HAP-1 (cell line): ENCODE results near the gene KIAA0930.
A peak's percentile ranks its signal among the peaks of the same experiment; 100 is the strongest.

Experiments used
- DNase-seq, 2 experiments: peaks; one replicate each; pipeline ENCODE4 v3.0.0-alpha.2; 2016 to 2020; ENCODE audit warnings: low spot score in 2 of 2
- H3K27me3 ChIP-seq: fragments of 250-450 bp; sonication (Bioruptor Pico); 2 replicates; pipeline ENCODE4 v1.5.1; 2020; ENCODE audit warnings: low read depth, mild to moderate bottlenecking, moderate library complexity
- H3K36me3 ChIP-seq: fragments of 250-450 bp; sonication (Bioruptor Pico); replicated peaks from 2 replicates; pipeline ENCODE4 v1.5.1; 2020; ENCODE audit warnings: mild to moderate bottlenecking
- H3K4me1 ChIP-seq: fragments of 250-450 bp; sonication (Bioruptor Pico); 2 replicates; pipeline ENCODE4 v1.5.1; 2020; ENCODE audit warnings: mild to moderate bottlenecking
- H3K4me3 ChIP-seq: fragments of 250-450 bp; sonication (Bioruptor Pico); 2 replicates; pipeline ENCODE4 v1.5.1; 2020; ENCODE audit warnings: mild to moderate bottlenecking, moderate library complexity
- H3K9me3 ChIP-seq: fragments of 250-450 bp; sonication (Bioruptor Pico); 2 replicates; pipeline ENCODE4 v1.5.1; 2020; ENCODE audit warnings: mild to moderate bottlenecking, moderate library complexity
- in situ Hi-C: fragments of 300-500 bp; cut with MboI; formaldehyde crosslinking; loops from 3 replicates; pipeline ENCODE4 v1.14.3; 2020; ENCODE audit warnings: low sequenced_read_pairs, inconsistent platforms, mixed read lengths

Gene KIAA0930

DNA sequence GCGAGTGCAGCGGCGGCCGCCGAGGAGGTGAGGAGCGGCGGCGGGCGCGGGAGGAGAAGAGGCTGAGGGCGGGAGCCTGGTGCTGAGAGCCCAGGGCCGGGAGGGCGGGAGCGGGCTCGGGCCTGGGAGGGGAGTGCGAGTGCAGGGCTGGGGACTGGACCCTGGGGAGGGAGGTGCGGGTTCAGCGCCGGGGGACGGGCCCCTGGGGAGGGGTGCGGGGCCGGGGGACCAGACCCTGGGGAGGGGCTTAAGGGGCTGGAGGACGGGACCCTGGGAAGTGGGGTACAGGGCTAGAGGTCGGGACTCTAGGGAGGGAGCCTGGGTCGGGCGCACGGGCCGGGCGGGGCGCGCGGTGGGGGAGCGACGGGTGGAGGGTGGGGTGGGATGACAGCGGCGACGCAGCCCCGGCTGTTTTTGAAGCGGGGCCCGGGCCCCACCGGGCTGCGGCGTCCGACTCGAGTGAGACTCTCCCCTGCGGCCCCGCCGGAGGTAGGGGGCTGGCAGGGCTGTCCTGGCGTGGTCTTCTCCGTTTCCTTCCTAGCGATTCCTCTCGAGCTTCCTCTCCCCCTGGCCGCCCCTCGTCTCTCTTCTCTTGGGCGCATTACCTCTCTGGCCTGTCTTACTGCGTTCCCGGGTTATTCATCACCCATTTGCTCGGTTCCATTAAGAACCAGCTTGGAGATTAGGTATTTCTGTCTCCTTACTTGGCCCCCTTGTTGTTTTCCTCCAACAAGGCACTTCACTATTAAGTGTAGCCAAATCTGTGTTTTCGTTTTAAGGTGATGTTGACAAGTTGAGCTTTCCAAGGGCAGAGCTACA, 76.2 kb downstream of the KIAA0930 start:
- in situ Hi-C loops: no loop called here
- Histone ChIP-seq H3K36me3 (peaks cover 25% of the 10 kb centered on the region), H3K9me3 (no peaks in the 10 kb centered on the region), H3K27me3 (no peaks in the 10 kb centered on the region), H3K4me3 (peak overlapping the region; percentile 67), H3K4me1 (peaks cover 24% of the 10 kb centered on the region)
- DNase-seq: peak in 1 of 2 experiments; percentile 45

- Histone ChIP-seq H3K27me3 (no peaks in the 10 kb centered on the region), H3K4me3 (peak within 1 kb of the TSS; percentile 67), H3K9me3 (no peaks in the 10 kb centered on the region), H3K36me3 (peaks cover 17% of the 10 kb centered on the region), H3K4me1 (peaks cover 30% of the 10 kb centered on the region)
- in situ Hi-C loops: no loop called here
- DNase-seq: peak; percentile 94 to 95
Measured at GRCh38 chr22:45163451-45164269, 77.0 kb downstream of the KIAA0930 start, which contains the start of gene NUP50. NUP50 (plus strand) TSS chr22:45163925; CDS start chr22:45168178, 4,253 bp downstream.

- H3K27me3 ChIP-seq: no peaks in the 10 kb centered on the region
- in situ Hi-C loops: no loop called here
- H3K9me3 ChIP-seq: no peaks in the 10 kb centered on the region
- peaks cover 34% of the 10 kb centered on the region for H3K4me1 ChIP-seq
- H3K36me3 ChIP-seq: peaks cover 16% of the 10 kb centered on the region
- H3K4me3 ChIP-seq: peak overlapping the region; percentile 67
- peak in 1 of 2 experiments; percentile 41 for DNase-seq
Measured at GRCh38 chr22:45163099-45163450, 77.6 kb downstream of the KIAA0930 start.

GRCh38 chr22:45162531-45162930, 78.2 kb downstream of the KIAA0930 start:
- peak in 1 of 2 experiments; percentile 29 for DNase-seq
- H3K36me3 ChIP-seq: peaks cover 17% of the 10 kb centered on the region
- in situ Hi-C loops: no loop called here

DNA sequence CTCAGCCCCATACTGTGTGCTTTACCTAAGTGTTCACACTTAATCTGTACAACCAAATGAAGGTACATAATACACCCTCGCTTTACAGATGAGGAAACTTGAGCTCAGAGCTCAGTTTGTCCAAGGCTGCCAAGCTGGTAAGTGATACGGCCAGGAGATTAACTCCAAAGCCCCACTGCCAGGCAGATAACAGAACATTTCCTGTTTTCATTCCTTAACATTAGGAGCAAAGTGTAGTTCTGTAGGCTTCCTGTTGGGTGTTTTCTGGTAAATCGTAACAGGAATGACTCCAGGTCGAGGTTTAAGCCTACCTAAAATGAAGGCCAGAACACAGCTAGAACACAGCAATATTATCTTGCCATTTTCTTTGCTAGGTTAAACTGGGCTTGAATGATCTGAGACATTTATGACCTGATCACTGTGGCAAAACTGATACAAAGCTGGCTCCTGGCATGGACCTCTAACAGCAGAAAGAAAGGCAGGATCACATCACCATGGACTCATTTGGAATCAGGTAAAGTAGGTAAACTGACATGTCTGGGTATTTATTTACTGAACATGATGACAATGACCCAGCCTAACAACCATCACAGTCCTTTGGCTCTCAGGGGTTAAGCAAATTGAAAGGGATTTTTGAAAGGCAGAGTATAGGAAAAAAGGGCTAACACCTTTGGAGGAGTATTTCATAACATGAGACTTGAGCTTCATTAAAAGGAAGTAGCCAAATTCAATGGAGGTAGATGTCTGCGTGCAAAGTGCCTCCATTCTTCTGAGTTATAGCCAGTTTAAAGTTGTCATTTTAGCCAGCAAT, 80.8 kb downstream of the KIAA0930 start:
- H3K4me3 ChIP-seq: no peak overlapping the region
- in situ Hi-C loops: no loop called here
- H3K27me3 ChIP-seq: no peaks in the 10 kb centered on the region
- peaks cover 27% of the 10 kb centered on the region for H3K4me1 ChIP-seq
- H3K9me3 ChIP-seq: no peaks in the 10 kb centered on the region
- peaks cover 28% of the 10 kb centered on the region for H3K36me3 ChIP-seq
- DNase-seq: no peak

More at GRCh38 chr22:45162531-45162930, 78.2 kb downstream of the KIAA0930 start:
- Histone ChIP-seq H3K27me3 (no peaks in the 10 kb centered on the region), H3K4me3 (peak overlapping the region; percentile 67), H3K4me1 (peaks cover 34% of the 10 kb centered on the region), H3K9me3 (no peaks in the 10 kb centered on the region)

- in situ Hi-C loops: no loop called here
- H3K36me3 ChIP-seq: peaks cover 28% of the 10 kb centered on the region
- no peak for DNase-seq
- no peaks in the 10 kb centered on the region for H3K9me3 ChIP-seq
- H3K4me3 ChIP-seq: no peak overlapping the region
- peaks cover 27% of the 10 kb centered on the region for H3K4me1 ChIP-seq
- H3K27me3 ChIP-seq: no peaks in the 10 kb centered on the region
Measured at GRCh38 chr22:45157907-45158306, 82.8 kb downstream of the KIAA0930 start.

- no peaks in the 10 kb centered on the region for H3K27me3 ChIP-seq
- H3K36me3 ChIP-seq: peaks cover 36% of the 10 kb centered on the region
- H3K9me3 ChIP-seq: no peaks in the 10 kb centered on the region
- H3K4me1 ChIP-seq: peaks cover 18% of the 10 kb centered on the region
- no peak for DNase-seq
- in situ Hi-C loops: no loop called here
- H3K4me3 ChIP-seq: no peak overlapping the region
Measured at GRCh38 chr22:45155050-45155840, 85.4 kb downstream of the KIAA0930 start.

DNA sequence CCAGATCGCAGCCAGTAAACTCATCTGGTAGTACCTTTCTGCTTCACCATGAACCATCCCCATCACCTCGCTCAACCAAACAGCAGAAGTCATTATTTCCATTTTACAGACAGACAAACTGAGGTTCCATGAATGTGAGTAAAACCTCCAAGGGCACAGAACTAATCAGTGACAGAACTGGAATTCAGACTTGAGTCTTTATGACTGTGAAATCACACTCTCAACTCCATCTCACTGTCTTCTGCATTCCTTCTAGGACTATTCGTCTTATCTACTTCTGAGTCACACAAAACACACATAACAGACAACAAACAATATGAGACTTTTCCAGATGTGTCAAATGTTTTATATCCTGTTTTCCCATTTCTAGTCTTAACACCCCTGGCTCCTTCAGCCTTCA, 86.3 kb downstream of the KIAA0930 start:
- no peaks in the 10 kb centered on the region for H3K9me3 ChIP-seq
- no peaks in the 10 kb centered on the region for H3K27me3 ChIP-seq
- peaks cover 9% of the 10 kb centered on the region for H3K4me1 ChIP-seq
- no peak for DNase-seq
- peaks cover 42% of the 10 kb centered on the region for H3K36me3 ChIP-seq
- H3K4me3 ChIP-seq: no peak overlapping the region
- in situ Hi-C loops: no loop called here

GRCh38 chr22:45151503-45151902, 89.2 kb downstream of the KIAA0930 start:
- Histone ChIP-seq H3K36me3 (peaks cover 34% of the 10 kb centered on the region), H3K4me1 (no peaks in the 10 kb centered on the region), H3K27me3 (no peaks in the 10 kb centered on the region), H3K4me3 (no peak overlapping the region), H3K9me3 (no peaks in the 10 kb centered on the region)
- no peak for DNase-seq
- in situ Hi-C loops: no loop called here

DNA sequence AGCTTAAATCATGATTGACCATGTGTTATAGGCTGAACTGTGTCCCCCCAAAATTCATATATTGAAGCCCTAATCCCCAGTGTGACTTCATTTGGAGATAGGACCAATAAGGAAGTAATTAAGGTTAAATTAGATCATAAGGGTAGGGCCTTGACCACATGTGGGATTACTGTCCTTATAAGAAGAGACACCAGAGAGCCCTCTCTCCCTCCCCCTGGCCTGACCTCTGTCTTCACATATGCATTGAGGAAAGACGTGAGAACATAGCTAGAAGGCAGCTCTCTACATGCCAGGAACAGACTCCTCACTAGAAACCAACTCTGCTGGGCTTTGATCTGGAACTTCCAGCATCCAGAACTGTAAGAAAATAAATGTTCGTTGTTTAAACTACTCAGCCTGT, 90.6 kb downstream of the KIAA0930 start:
- H3K9me3 ChIP-seq: no peaks in the 10 kb centered on the region
- in situ Hi-C loops: no loop called here
- DNase-seq: no peak
- peaks cover 26% of the 10 kb centered on the region for H3K36me3 ChIP-seq
- H3K4me1 ChIP-seq: peaks cover 3% of the 10 kb centered on the region; the same call in 1 of the 2 replicates
- no peak overlapping the region for H3K4me3 ChIP-seq
- no peaks in the 10 kb centered on the region for H3K27me3 ChIP-seq

- H3K27me3 ChIP-seq: no peaks in the 10 kb centered on the region
- no peak overlapping the region for H3K4me3 ChIP-seq
- H3K4me1 ChIP-seq: peaks cover 3% of the 10 kb centered on the region; the same call in 1 of the 2 replicates
- DNase-seq: no peak
- H3K36me3 ChIP-seq: peaks cover 26% of the 10 kb centered on the region
- H3K9me3 ChIP-seq: no peaks in the 10 kb centered on the region
- in situ Hi-C loops: no loop called here
Measured at GRCh38 chr22:45149671-45150070, 91.0 kb downstream of the KIAA0930 start.

DNA sequence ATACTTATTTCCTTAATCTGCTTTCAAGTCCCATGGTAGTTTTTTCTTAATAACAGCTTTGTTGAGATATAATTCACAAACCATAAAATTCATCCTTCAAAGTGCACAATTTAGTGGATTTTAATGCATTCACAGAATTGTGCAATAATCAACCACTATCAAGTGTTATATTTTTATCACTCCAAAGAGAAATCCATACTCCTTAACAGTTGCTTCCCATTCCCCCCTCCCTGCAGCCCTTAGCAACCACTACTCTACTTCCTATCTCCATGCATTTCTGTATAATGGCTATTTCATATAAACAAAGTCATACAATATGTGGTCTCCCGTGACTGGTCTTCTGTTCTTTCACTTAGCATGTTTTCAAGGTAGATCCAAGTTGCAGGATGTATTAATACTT, 95.8 kb downstream of the KIAA0930 start:
- in situ Hi-C loops: no loop called here
- Histone ChIP-seq H3K36me3 (peaks cover 16% of the 10 kb centered on the region), H3K4me1 (peaks cover 3% of the 10 kb centered on the region; the same call in 1 of the 2 replicates), H3K9me3 (no peaks in the 10 kb centered on the region), H3K27me3 (no peaks in the 10 kb centered on the region), H3K4me3 (no peak overlapping the region)
- DNase-seq: no peak

DNA sequence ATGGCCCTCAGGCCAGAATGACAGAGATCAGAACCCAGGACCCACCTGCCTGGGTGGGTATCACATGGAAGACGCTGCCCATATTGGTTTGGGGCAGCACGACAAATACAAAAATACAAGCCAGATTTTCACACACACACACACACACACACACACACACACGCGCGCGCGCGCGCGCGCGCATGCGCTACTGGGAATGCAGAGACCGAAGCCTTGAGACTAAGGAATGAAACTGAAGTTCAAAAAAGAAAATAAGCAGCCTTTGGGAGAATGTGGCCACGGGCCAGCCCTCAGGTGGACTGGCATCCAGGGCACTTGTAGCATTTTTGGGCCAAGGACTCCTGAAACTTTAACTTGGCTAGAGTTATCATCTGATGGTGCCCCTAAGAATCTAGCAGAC, 98.3 kb downstream of the KIAA0930 start:
- H3K4me3 ChIP-seq: no peak overlapping the region
- H3K27me3 ChIP-seq: no peaks in the 10 kb centered on the region
- in situ Hi-C loops: no loop called here
- H3K4me1 ChIP-seq: peaks cover 11% of the 10 kb centered on the region
- no peaks in the 10 kb centered on the region for H3K9me3 ChIP-seq
- peaks cover 2% of the 10 kb centered on the region; the same call in 1 of the 2 replicates for H3K36me3 ChIP-seq
- no peak for DNase-seq
